ENCODE measurements around the gene FAM81A.
"Not testable (repeated sequence)": the region's sequence is repeated elsewhere in the genome, so short reads cannot be mapped to it uniquely, and the experiment has no call there.

Gene FAM81A

DNA sequence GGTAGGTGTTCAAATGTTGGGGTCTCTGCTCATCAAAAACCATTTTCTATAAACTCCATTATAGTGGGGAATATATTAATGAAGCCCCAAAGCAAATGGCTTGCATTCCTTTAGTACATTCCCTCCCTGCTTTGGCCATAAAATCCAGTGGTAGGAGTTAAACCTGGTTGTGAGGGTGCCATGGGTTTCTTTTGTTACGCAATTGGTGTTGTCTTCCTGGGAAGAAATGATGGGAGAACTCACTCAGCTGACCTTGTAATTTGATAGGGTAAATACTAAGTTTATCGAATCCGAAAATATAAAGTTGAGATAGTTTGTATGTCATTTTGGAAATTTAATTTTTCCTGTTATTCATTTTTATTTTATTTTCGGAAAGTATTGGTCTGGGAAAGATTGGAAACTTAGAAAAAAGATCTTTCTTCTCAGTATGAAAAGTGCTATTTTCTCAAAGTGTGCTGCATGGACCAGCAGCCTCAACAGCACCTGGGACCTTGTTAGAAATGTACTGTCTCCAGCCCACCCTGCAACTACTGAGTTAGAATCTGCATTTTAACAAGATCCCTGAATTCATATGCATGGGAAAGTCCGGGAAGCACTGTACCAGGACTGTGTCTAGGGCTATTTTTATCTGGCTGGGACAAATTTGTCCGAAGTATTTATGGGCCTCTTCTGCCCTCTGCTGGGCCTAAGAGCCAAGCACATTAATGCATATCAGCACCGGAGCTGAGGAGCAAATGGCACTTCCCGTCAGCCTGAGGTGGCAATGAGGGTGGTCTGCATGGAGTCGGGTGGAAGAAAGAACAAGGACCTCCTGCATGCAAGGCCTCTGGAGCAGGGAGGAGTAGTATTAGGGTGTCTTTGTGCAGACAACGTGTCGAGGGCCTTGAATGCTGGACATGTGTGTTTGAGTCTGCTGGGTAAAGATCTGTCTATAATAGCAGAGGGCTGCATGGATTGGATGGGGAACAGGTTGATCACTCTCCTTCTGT, 54.7 kb downstream of the FAM81A start:
- peak; percentile 51 for DNase-seq

GRCh38 chr15:59501597-59501996, 63.6 kb downstream of the FAM81A start:
- peak; percentile 16 for DNase-seq

- DNase-seq, result no peak
Observed at GRCh38 chr15:59515190-59515589, 77.2 kb downstream of the FAM81A start.

DNA sequence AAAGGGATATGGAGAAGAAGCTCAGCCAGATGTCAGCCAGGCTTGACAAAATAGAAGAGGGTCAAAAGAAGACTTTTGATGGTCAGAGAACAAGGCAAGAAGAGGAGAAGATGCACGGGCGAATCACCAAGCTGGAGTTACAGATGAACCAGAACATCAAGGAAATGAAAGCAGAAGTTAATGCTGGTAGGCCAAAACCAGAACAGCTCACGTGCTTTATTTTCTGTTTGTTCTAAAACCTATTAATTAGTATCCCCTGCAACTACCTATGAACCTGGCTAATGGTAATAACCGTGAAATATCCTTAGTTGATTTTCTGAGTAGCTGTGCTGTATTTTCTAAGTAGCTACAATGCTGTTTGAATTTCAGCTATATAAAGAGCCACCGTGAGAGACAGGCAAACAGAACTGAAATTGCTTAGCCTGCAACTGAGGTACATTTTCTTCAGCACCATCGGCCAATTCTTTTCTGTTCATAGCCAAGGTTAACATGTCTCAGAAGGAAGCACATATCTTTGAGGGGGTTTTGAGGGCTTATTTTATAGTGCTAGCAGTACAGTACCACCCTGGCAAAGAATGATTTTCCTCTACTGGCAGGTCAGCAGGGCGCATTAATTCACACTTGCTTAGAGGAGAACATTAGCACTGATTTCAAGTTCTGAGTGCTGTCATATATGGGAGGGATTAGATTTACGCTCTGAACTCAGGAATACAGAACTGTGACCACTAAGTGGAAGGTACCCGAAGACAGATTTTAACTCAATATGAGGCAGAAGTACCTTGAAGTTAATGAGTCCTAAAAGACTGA, 78.9 kb downstream of the FAM81A start:
- no peak for DNase-seq

DNA sequence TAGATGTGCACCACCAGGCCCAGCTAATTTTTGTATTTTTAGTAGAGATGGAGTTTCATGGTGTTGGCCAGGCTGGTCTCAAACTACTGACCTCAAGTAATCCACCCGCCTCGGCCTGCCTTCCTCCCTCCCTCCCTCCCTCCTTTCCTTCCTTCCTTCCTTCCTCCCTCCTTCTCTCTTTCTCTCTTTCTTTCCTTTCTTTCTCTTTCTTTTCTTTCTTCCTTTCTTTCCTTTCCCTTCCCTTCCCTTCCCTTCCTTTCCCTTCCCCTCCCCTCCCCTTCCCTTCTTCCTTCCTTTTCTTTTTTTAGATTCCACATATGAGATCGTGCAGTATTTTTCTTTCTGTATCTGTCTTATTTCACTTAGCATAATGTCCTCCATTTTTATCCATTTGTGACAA, 81.3 kb downstream of the FAM81A start:
- DNase-seq, result no peak

GRCh38 chr15:59521443-59521842, 83.5 kb downstream of the FAM81A start:
- no peak for DNase-seq

DNA sequence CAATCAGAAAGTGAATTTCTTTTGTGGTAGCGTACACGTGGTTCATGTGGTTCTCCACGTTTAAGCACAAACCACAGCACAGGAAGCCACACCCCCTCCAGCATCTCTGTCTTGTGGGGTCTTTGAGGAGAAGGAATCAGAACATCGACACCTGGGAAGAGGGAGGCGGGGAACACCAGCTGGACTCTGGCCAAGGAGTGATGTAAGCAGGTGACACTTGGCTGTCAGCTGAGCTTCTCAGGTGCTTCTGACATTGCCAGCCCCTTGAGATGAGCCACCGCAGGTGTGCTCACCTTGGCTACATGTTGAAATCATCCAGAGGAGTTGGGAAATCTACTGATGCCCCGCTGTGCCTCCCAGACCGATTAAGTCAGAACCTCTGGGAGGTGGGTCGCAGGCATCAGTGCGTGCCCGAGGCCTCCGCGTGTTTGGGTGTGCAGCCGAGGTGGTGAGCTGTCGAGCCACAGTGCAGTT, 85.0 kb downstream of the FAM81A start:
- DNase-seq, result peak; percentile 76

DNA sequence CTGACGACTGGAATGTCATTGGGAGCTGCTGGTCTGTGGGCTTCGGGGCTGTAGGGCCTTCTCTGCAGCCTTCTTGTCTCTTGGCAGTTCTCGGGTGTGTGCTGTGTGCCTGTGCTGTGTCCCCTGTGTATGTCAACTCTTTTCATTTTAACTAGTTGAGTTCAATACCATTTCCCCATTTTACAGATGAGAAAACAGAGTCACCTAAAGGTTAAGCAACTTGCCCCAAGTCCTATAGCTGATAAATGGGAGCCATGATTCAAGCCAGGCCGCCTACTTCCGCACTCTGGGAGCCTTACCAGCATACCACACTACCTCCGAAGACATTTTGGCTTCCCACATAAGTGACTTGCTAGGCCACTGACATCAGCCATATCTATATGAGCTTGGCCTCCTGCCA, 85.7 kb downstream of the FAM81A start:
- no peak for DNase-seq

DNA sequence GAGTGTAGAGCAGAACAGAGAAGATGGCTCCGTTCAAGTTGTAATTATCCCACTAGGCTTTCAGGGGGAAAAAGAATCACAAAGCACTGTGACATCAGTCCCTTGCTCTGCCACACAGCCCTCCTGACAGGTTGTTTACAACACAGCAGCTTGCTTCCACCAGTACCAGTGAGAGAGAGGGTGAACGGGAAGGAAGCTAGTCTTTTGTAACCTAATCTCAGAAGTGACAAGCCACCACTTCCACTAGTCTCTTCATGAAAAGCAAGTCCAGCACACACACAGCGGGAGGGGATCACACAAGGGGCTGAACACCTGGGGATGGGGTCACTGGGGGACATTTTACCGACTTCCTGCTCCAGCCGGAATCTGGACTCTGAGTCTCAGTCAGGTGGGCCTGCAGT, 86.3 kb downstream of the FAM81A start:
- DNase-seq, result no peak

DNA sequence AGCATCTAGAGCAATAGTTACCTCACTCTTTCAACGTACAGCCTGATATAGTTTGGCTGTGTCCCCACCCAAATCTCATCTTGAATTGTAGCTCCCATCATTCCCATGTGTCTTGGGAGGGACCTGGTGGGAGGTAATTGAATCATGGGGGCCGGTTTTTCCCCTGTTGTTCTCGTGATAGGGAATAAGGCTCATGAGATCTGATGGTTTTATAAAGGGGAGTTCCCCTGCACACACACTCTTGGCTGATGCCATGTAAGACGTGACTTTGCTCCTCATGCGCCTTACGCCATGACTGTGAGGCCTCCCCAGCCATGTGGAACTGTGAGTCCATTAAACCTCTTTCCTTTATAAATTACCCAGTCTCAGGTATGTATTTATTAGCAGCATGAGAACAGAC, 88.5 kb downstream of the FAM81A start:
- DNase-seq, result not testable (repeated sequence)

DNA sequence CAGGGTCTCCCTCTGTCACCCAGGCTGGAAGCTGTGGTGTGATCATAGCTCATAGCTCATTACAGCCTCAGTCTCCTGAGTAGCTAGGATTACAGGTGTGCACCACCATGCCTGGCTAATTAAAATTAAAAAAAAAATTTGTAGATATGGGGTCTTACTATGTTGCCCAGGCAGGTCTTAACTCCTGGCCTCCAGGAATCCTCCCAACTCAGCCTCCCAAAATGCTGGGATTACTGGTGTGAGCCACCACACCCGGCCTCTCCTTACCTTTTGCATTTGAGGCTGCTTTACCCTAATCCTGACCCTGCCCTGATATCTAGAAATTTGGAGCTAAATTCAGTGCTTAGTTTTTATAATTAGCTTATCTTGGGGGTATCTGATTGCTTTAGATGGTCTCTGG, 90.4 kb downstream of the FAM81A start:
- DNase-seq, result no peak

DNA sequence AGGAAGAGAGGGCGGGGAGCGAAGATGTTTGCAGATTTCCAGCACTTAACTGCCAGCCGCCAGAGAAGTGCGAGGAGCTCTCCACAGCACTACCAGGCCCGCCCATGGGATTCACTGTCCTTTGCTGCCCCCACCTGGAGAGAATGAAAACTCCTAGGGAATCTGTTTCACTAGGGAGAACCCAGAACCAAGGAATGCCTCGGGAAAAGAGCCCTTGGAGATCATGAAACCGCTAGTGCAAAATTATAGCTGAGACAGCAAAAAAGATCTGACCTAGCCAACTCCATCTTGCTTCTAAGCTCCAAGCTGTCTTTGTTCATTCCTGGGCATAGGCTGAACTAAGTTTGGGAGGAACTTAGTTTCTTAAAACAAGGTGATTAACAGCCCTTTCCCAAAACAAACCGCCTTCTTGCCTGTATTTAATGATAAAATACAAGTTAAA, 91.0 kb downstream of the FAM81A start:
- peak; percentile 83 for DNase-seq

DNA sequence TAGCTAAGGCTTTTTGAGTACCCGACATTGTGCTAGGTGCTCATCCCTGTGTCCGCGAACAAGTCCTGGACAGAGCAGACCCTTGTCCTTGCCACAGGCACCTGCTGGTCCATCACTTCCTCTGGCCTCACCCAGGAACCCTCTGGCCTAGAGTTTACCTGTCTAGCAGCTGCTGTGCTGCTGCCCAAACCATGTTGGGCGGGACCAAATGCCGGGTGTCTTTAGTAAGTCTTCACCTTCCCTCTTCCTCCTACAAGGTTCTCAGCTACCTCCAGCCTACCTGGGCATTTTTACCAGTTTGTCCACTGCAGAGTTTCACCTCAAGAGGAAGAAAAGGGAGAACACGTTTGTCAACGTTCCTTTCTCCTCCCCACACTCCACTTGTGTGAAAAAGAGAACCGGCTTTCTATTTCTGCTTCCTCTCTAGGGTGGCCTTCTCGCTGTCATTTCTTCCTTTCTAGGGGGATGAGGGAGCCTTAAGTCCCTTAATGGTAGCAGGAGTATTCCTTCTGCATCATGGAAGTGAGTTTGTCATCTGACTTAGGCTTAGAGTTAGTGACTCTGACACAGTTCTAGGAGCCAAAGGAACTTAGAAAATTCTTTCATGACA, 93.2 kb downstream of the FAM81A start:
- DNase-seq, result no peak

- peak; percentile 44 for DNase-seq
Observed at GRCh38 chr15:59532770-59533379, 94.9 kb downstream of the FAM81A start.

DNA sequence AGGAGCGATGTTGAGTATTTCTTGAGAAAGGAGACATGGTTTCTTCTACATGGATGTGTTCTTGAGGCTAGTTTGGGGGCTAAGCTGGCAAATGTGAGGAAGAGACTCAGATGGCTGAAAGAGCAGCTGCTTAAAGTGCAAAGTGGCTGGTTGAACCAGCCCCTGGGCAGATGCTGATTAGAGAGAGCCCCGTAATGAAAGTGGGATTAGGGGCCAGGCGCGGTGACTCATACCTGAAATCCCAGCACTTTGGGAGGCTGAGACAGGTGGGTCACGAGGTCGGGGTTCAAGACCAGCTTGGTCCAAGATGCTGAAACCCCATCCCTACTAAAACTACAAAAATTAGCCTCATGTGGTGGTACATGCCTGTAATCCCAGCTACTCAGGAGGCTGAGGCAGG, 98.6 kb downstream of the FAM81A start:
- DNase-seq, result no peak

DNA sequence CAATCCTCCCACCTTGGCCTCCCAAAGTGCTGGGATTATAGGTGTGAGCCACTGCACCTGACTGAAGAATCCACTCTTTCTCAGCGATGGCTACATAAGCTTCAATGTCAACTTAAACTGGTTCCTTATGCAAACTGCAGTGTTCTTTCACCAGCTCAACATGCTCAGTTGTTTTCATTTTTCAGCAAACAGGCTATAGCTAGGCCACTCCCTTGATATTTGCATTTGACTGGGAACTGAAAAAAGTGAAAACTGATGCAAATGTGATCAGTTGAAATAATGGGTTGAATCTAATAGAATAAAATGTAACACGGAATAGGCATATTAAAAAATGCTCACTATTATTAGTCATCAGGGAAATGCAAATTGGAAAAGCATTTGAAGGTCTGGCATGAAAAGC, 99.4 kb downstream of the FAM81A start:
- DNase-seq, result no peak

DNA sequence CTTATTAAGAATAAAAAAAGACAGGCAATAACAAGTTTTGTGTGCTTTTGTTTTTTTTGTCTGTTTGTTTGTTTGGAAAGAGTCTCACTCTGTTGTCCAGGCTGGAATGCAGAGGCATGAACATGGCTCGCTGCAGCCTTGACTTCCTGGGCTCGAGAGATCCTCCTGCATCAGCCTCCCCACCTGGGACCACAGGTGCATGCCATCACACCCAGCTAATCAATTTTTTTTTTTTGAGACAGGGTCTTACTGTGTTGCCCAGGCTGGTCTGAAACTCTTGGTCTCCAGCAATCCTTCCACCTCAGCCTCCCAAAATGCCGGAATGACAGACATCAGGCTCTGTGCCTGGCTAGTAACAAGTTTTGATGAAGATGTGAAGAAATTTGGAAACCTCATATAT, 100.5 kb downstream of the FAM81A start:
- no peak for DNase-seq

DNA sequence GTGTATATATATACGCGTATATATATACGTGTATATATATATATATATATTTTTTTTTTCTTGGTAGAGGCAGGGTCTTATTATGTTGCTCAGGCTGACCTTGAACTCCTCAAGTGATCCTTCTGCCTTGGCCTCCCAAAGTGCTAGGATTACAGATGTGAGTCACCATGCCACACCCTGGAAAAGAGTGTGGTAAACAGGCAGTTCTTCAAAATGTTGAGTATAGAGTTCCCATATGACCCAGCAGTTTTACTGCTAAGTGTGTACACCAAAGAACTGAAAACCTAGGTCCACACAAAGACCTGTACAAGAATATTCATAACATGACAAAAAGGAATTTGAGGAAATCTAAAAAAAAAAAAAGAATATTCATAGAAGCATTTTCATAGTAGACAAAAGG, 101.8 kb downstream of the FAM81A start:
- no peak for DNase-seq

DNA sequence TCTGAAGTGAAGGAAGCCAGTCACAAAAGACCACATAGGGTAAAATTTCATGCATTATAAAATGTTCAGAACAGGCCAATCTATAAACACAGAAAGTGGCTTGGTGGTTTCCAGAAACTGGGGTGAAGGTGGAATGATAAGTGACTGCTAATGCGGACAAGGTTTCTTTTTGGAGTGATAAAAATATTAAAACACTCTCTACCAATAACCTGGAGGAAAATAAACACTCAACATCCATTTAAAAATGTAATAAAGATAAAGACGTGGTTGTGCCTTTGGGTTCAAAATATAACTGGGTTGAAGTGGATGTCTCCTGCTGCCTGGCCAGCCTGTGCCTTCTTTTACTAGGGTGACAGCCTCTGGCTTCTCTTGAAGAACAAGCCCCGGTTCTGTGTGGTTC, 102.7 kb downstream of the FAM81A start:
- DNase-seq, result no peak

GRCh38 chr15:59541750-59542149, 103.8 kb downstream of the FAM81A start:
- DNase-seq, result no peak

GRCh38 chr15:59543721-59544547, 105.9 kb downstream of the FAM81A start:
- no peak for DNase-seq

DNA sequence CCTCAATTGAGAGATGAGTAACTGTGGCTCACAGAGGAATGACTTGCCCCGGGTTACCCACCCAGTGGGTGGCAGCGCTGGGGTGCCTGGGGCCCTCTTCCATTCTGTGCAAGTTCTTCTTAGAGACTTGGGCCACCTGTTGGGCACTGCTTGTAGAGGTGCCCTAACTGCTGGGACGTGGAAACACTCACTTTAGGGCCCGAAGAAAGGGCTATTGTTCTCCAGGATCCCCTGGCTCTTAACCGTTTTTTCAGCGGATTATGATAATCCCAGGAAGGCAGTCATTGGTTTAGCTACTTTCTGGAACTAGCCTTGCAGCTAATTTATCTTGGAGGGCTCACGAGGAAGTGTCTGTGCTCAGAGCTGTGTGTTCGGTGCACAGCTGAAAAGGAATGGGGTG, 107.6 kb downstream of the FAM81A start:
- DNase-seq, result no peak
